HL-60/S4 (cell line): Measurements from ENCODE around the gene PCP2.
"Not testable (repeated sequence)": the region's sequence is repeated elsewhere in the genome, so short reads cannot be mapped to it uniquely, and the experiment has no call there.

Experiments
- in situ Hi-C: fragments of 300-500 bp; cut with MboI; formaldehyde crosslinking; loops from 2 replicates; pipeline ENCODE4 v1.14.3; 2022; ENCODE audit warnings: low sequenced_read_pairs

PCP2 gene

DNA sequence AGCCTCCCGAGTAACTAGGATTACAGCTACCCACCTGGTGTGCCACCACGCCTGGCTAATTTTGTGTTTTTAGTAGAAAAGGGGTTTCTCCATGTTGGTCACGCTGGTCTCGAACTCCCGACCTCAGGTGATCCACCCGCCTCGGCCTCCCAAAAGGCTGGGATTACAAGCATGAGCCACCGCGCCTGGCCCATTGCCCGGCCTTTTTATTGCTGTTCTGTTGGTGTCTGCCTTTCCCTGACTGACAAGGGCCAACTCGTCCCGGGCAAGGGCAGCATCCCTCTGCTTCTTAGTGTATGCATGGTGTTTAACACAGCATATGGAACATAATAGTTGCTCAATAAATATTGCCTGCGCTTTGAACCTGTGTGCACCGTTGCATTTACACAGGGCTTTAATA lies 29.1 kb upstream of the PCP2 start:
- in situ Hi-C loops: no loop called here

GRCh38 chr19:7661744-7662538 lies 28.4 kb upstream of the PCP2 start:
- in situ Hi-C loops: no loop called here

GRCh38 chr19:7658219-7658686 lies 24.7 kb upstream of the PCP2 start:
- in situ Hi-C loops: no loop called here

GRCh38 chr19:7657131-7657751 lies 23.7 kb upstream of the PCP2 start:
- in situ Hi-C loops: no loop called here

DNA sequence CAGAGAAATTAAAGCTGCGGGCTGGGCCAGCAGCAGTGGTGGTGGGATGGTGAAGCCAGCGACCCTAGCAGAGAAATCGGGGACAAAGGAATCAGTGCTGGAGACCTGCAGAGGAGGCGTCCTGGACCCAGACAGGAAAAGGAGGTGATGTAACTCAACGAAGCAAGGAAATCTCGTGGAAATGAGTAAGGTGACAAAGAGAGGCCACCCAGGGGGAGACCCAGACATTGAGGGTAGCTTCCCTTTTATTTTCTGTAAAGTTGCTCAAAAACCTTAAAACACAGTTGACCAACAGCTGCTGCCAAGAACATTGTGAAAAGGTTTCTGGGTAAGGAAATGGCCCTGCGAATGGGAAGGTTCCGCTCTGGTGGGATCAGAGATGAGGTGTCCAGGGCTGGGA lies 22.1 kb upstream of the PCP2 start:
- in situ Hi-C loops: no loop called here

GRCh38 chr19:7654401-7654800 lies 20.9 kb upstream of the PCP2 start:
- in situ Hi-C loops: no loop called here

DNA sequence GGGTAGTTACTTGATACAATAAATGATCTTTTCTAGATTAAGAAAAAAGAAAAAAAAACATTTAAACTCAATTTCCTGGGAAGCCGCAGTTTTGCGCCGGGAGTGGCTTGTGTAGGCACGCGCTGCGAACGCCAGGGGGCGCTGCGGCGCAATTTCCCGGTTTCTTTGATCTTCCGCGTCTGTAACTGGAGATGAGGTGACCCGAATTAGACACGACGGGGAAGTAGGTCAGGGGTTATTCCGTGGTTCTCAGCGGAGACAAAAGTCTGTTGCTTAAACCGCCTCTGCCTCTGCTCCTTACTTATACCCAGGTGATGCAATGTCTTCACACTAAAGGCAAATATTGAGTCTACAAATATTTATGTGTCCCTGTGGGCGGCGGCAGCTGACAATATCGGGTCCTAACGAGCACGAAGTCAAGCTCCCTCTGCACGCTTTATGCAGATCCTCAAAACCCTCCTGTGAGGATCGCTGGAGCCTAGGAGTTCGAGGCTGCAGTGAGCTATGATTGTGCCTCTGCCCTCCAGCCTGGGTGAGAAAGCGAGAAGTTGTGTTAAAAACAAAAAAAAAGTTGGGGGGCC lies 18.6 kb upstream of the PCP2 start:
- in situ Hi-C loops: no loop called here

DNA sequence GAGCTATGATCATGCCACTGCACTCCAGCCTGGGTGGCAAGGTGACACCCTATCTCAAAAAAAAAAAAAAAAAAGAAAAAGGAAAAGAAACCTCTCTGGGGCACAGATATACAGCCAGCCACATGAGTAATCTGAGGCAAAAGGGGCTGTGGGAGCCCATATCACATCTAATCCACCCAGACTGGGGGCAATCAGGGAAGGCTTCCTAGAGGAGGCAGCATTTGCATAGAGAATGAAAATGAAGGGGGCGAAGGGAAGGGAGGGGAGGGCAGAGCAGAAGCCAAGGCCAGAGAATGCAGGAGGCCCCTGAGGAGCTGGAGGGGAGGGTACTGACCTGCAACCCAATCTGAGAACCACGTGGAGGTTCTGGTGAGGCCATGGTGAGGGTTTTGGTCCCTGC lies 16.6 kb upstream of the PCP2 start:
- in situ Hi-C loops: no loop called here

GRCh38 chr19:7648265-7649014 lies 14.9 kb upstream of the PCP2 start:
- in situ Hi-C loops: no loop called here

GRCh38 chr19:7647156-7647555 lies 13.6 kb upstream of the PCP2 start:
- in situ Hi-C loops: no loop called here

DNA sequence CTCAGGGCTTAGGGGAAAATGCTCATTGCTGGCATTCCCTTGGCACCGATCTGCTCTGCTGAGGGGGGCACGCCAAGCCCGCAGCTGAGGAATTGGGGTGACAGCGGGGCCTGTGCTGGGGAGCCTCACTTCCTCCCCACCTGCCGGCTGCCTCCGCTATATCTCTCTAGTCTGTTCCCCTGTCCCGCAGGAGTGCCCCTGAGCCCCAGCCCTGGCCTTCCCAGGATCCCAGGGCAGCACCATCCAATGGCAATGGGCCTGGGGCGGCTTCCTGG lies 12.8 kb upstream of the PCP2 start:
- in situ Hi-C loops: no loop called here

DNA sequence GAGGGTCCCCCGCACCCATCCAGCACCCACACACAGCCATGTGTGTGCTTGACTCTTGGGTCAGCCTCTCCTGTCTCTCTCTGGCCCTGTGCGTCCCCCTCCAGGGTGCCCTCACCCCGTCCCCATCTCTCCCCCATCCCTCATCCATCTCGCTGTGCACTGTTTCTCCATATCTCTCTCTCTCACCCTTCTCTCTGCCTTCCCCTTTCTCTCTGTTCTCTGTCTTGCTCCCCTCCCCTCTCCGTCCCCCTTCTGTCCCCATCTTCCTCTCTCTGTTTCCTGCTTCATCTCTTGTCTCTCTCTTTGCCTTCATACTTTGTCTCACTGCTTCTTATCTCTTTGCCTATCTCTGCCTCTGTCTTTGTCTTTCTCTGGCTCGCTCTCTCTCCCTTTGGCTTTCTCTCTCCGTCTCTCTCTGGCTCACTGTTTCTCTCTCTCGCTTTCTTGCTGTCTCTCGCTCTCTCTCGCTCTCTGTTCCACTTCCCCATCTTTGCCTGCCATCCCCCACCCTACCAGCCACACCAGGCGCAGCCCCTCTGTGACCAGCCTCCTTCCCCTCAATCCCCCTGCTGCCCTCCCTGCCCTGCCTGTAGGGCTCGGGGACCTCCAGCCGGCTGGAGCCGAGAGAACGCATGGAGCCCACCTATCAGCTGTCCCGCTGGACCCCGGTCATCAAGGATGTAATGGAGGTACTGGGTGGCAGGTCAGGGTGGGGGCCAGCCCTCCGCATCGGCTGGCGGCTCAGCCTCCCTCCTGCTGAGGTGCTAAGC lies 12.3 kb upstream of the PCP2 start:
- in situ Hi-C loops: no loop called here

DNA sequence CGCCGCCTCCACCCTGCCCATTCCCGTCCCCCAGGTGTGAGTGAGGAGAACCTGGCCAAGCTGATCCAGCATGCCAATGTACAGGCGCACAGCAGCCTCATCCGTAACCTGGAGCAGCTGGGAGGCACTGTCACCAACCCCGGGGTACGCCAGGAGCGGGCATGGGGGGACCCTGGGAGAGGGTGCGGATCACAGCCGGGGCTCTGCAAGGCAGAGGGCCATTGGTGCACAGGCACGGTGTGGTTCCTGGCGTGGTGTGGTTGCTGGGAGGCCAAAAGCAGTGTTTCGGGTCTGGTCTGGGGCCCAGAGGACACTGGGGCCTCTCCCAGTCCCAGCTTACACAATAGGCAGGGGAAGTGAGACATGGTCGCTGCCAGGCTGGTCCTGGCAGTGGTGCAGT lies 11.6 kb upstream of the PCP2 start:
- in situ Hi-C loops: no loop called here

GRCh38 chr19:7644550-7644877 lies 11.0 kb upstream of the PCP2 start:
- in situ Hi-C loops: no loop called here

GRCh38 chr19:7643629-7644549 lies 10.4 kb upstream of the PCP2 start:
- in situ Hi-C loops: not testable (repeated sequence)

DNA sequence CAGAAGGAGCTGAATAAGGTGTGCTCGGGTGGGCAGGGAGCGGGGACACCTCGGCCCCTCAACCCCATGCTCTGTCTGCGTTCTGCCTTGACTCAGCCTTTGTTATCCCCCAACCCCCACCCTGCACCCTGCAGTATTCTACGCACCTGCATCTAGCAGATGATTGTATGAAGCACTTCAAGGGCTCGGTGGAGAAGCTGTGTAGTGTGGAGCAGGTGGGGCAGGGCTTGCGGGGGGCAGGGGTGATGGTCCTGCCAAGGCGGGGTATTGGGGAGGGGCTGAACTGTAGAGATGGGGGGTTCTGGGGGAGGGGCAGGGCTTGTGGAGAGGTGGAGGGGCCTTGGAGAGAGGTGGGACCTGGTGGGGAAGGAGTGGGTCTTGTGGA lies 9.5 kb upstream of the PCP2 start:
- in situ Hi-C loops: no loop called here

GRCh38 chr19:7642295-7643030 lies 8.9 kb upstream of the PCP2 start:
- in situ Hi-C loops: no loop called here

DNA sequence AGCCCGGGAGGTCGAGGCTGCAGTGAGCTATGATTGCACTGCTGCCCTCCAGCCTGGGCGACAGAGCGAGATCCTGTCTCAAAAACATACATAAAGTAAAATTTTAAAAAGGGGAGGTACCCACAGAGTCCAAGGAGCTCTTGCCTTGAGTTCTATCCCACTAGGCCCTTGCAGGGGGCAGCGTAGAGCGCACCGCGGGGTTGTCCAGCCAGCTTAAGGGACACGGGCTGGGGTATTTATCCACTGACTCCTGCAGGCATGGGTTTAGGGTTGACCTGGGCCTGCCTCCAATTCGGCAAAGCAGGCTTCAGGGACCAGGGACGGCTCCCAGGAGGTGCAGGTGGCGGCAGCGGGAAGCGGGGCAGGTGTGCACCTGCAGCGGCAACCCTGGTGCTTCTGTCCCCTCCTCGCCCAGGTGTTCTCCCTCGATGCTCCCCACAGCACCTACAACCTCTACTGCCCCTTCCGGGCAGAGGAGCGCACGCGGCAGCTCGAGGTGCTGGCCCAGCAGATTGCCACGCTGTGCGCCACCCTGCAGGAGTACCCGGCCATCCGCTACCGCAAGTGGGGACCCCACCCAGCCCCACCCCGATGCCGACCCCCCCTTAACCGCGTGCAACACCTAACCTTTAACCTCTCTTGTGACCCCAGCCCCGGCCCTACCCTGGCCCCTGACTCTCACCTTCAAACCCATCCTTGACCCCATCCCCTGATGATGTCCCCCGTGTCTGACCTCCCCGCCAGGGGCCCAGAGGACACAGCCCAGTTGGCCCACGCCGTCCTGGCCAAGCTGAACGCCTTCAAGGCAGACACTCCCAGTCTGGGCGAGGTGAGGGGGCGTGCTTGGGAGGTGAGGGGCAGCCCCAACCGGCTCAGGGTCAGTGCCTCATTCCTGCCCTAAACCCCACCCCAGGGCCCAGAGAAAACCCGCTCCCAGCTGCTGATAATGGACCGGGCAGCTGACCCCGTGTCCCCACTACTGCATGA lies 8.1 kb upstream of the PCP2 start:
- in situ Hi-C loops: no loop called here
